ENCODE data around the gene STXBP5L. TPM values are rescaled to one million over a fixed set of nuclear protein-coding genes. Genes with fewer than 3 reads are reported as not detected.

The STXBP5L gene
- total RNA-seq, 3 donors from 2014 or later = 0.34 to 7.3 (median 0.61) TPM

- ATAC-seq (no peak), DNase-seq (no peak)
- Histone ChIP-seq H3K36me3 (ENCODE audit: low read depth) (no peaks in the 10 kb centered on the region), H3K9me3 (no peaks in the 10 kb centered on the region), H3K4me1 (ENCODE audit: low read depth) (no peaks in the 10 kb centered on the region), H3K4me3 (no peak overlapping the region)
- TF ChIP-seq, protein P1, sequence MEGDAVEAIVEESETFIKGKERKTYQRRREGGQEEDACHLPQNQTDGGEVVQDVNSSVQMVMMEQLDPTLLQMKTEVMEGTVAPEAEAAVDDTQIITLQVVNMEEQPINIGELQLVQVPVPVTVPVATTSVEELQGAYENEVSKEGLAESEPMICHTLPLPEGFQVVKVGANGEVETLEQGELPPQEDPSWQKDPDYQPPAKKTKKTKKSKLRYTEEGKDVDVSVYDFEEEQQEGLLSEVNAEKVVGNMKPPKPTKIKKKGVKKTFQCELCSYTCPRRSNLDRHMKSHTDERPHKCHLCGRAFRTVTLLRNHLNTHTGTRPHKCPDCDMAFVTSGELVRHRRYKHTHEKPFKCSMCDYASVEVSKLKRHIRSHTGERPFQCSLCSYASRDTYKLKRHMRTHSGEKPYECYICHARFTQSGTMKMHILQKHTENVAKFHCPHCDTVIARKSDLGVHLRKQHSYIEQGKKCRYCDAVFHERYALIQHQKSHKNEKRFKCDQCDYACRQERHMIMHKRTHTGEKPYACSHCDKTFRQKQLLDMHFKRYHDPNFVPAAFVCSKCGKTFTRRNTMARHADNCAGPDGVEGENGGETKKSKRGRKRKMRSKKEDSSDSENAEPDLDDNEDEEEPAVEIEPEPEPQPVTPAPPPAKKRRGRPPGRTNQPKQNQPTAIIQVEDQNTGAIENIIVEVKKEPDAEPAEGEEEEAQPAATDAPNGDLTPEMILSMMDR (IDR thresholded peaks at IDR 0.05) = no peak
- intact Hi-C loops (cut with DNase I, micrococcal nuclease) = no loop called here
Observed at GRCh38 chr3:120988994-120989393, 81.0 kb downstream of the STXBP5L start.

- H3K4me1 ChIP-seq (ENCODE audit: low read depth) = no peaks in the 10 kb centered on the region
- ATAC-seq (no peak), DNase-seq (no peak)
- no peak overlapping the region for H3K4me3 ChIP-seq
- intact Hi-C loops (cut with DNase I, micrococcal nuclease) = no loop called here
- H3K36me3 ChIP-seq (ENCODE audit: low read depth) = no peaks in the 10 kb centered on the region
- TF ChIP-seq, protein P1 (IDR thresholded peaks at IDR 0.05) = no peak
- no peaks in the 10 kb centered on the region for H3K9me3 ChIP-seq
Observed at GRCh38 chr3:121018917-121019321, 110.9 kb downstream of the STXBP5L start.

DNA sequence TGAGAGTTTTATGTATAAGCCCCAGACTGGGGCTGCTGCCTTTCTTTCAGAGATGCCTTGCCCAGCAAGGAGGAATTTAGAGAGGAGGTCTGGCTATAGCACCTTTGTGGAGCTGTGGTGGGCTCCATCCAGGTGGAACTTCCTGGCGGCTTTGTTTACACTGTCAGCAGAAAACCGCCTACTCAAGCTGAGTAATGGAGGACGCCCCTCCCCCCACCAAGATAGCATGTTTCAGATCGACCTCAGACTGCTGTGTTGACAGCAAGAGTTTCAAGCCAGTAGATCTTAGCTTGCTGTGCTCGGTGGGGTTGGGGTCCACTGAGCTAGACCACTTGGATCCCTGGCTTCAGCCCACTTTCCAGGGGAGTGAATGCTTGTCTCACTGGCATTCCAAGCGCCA lies 155.6 kb downstream of the STXBP5L start:
- H3K4me1 ChIP-seq (ENCODE audit: low read depth) = no peaks in the 10 kb centered on the region
- TF ChIP-seq, protein P1 (IDR thresholded peaks at IDR 0.05) = no peak
- ATAC-seq (no peak), DNase-seq (no peak)
- no peak overlapping the region for H3K4me3 ChIP-seq
- no peaks in the 10 kb centered on the region for H3K9me3 ChIP-seq
- H3K36me3 ChIP-seq (ENCODE audit: low read depth) = no peaks in the 10 kb centered on the region
- intact Hi-C loops (cut with DNase I, micrococcal nuclease) = no loop called here

GRCh38 chr3:121064121-121064520 lies 156.1 kb downstream of the STXBP5L start:
- no peak overlapping the region for H3K4me3 ChIP-seq
- H3K9me3 ChIP-seq = no peaks in the 10 kb centered on the region
- H3K4me1 ChIP-seq (ENCODE audit: low read depth) = no peaks in the 10 kb centered on the region
- intact Hi-C loops (cut with DNase I, micrococcal nuclease) = no loop called here
- no peak for ATAC-seq
- no peaks in the 10 kb centered on the region for H3K36me3 ChIP-seq (ENCODE audit: low read depth)
- TF ChIP-seq, protein P1 (IDR thresholded peaks at IDR 0.05) = no peak
- no peak for DNase-seq

DNA sequence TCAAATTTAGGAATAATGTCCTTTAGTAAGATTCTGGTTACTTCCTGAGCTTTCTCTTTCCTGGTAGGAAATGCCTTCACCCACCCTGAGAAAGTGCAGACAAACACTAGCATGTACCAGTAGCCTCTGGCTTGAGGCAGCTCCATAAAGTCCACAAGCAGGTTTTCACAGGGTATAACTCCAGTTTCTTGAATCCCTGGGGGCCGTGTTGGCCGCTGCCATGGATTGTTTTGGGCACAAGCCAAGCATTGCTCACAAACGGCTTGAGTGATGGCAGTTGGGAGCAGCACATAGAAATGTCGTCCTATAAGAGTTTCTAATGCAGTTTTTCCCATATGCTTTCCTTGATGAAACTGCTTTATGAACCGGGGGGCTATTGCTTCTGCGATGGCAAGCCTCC lies 164.1 kb downstream of the STXBP5L start:
- no peak for ATAC-seq
- intact Hi-C loops (cut with DNase I, micrococcal nuclease) = no loop called here
- Histone ChIP-seq H3K4me1 (ENCODE audit: low read depth) (no peaks in the 10 kb centered on the region), H3K36me3 (ENCODE audit: low read depth) (no peaks in the 10 kb centered on the region), H3K4me3 (no peak overlapping the region), H3K9me3 (no peaks in the 10 kb centered on the region)
- DNase-seq = no peak
- TF ChIP-seq, protein P1 (IDR thresholded peaks at IDR 0.05) = no peak

DNA sequence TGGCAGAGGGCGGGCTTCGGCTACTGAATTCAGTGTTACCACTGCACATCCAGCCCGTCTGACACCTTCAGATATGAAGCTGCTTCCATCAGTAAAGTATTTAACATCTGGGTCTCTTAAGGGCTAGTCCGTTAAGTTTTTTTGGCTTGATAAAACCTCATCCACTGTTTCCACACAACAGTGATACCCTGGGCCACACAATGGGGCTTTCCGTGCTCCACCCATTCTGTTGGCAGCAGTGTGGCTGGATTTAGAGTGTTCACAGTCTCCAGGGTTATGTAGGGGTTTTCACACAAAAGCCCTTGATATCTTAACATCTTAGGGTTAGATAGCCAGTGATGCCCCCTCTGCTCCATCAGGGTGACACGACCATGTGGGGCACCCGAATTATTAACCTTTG lies 165.0 kb downstream of the STXBP5L start:
- Histone ChIP-seq H3K36me3 (ENCODE audit: low read depth) (no peaks in the 10 kb centered on the region), H3K4me1 (ENCODE audit: low read depth) (no peaks in the 10 kb centered on the region), H3K4me3 (no peak overlapping the region), H3K9me3 (no peaks in the 10 kb centered on the region)
- intact Hi-C loops (cut with DNase I, micrococcal nuclease) = no loop called here
- ATAC-seq (no peak), DNase-seq (no peak)
- TF ChIP-seq, protein P1 (IDR thresholded peaks at IDR 0.05) = no peak

Data from mucosa of descending colon (tissue), 3 donors.